NT2/D1 (cell line): Measurements from ENCODE around the gene GNAO1.
"Not testable (repeated sequence)": the region's sequence is repeated elsewhere in the genome, so short reads cannot be mapped to it uniquely, and the experiment has no call there.

Experiments used
- DNase-seq: peaks from one replicate; pipeline ENCODE4 v3.0.0-alpha.2; 2011; ENCODE audit warnings: low read depth, low spot score
- H3K27me3 ChIP-seq: 2 replicates; pipeline ENCODE4 v1.6.0; 2011; ENCODE audit warnings: mild to moderate bottlenecking; ENCODE audit not compliant: insufficient read length, insufficient read depth
- H3K36me3 ChIP-seq: 2 replicates; pipeline ENCODE4 v1.6.1; 2011; ENCODE audit warnings: mild to moderate bottlenecking, low read length, mixed read lengths; ENCODE audit not compliant: insufficient read depth, insufficient read length
- H3K4me1 ChIP-seq: 2 replicates; pipeline ENCODE4 v1.5.1; 2011; ENCODE audit not compliant: insufficient read depth, insufficient read length
- H3K4me3 ChIP-seq: 2 replicates; pipeline ENCODE4 v1.5.1; 2011; ENCODE audit warnings: low read depth; ENCODE audit not compliant: insufficient read length
- H3K9ac ChIP-seq: 2 replicates; pipeline ENCODE4 v1.6.0; 2011; ENCODE audit warnings: low read depth; ENCODE audit not compliant: insufficient read length
- H3K9me3 ChIP-seq: 2 replicates; pipeline ENCODE4 v1.5.1; 2011; ENCODE audit warnings: mild to moderate bottlenecking, low read length; ENCODE audit not compliant: insufficient read depth
- SUZ12 ChIP-seq: IDR thresholded peaks from 2 replicates; pipeline ENCODE4 v1.6.1; 2011; ENCODE audit not compliant: insufficient read length, insufficient read depth; ENCODE audit errors: extremely low read depth
- YY1 ChIP-seq: IDR thresholded peaks from 2 replicates; pipeline ENCODE4 v1.6.1; 2011; ENCODE audit not compliant: insufficient read length, insufficient read depth
- ZNF274 ChIP-seq: IDR thresholded peaks from 2 replicates; pipeline ENCODE4 v1.6.1; 2011; ENCODE audit warnings: mild to moderate bottlenecking, low read depth, low read length

The GNAO1 gene

DNA sequence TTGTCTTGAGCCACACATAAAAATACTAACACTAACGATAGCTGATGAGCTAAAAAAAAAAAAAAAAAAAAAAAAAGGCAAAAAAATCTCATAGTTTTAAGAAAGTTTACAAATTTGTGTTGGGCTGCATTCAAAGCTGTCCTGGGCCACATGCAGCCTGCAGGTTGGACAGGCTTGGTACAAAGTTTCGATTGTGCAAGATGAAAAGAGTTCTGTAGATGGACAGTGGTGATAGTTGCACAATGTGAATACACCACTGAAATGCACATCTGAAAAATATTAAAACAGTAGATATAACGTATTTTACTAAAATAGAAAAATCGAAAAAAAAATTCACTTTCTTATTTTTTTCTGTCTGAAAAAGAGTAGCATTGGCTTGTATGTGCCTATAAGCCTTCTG is 191.2 kb downstream of the GNAO1 start:
- peaks cover 17% of the 10 kb centered on the region; the same call in 1 of the 2 replicates for H3K9me3 ChIP-seq

DNA sequence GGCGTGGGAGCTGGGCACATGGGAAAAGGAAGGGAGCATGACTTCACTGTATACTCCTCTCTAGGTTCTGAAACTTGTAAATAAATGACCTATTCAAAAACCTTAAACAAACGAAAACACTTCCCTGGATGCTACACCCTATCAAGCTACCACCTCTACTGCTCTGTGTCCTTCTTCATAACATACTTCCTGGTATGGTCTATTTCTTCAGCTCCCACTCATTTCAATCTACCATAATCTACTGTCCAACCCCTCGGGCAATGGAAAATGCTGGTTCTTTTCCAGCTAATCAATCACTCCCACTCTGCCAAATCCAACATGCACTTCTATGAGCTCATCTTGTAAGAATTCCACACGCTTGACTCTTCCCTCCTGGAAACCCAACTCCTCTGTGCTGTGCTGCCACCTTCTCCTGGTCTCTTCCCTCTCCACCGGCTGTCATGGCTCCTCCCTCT is 191.6 kb downstream of the GNAO1 start:
- no peak for DNase-seq
- Histone ChIP-seq H3K36me3 (peaks cover 53% of the 10 kb centered on the region), H3K9me3 (peaks cover 17% of the 10 kb centered on the region; the same call in 1 of the 2 replicates), H3K9ac (no peak overlapping the region), H3K4me1 (no peaks in the 10 kb centered on the region), H3K4me3 (no peak overlapping the region), H3K27me3 (no peaks in the 10 kb centered on the region)
- TF ChIP-seq SUZ12, result no peak
- no peak for TF ChIP-seq ZNF274
- no peak for TF ChIP-seq YY1

More for the DNA sequence above, 191.2 kb downstream of the GNAO1 start:
- H3K9ac ChIP-seq, result no peak overlapping the region
- DNase-seq, result no peak
- H3K4me1 ChIP-seq, result no peaks in the 10 kb centered on the region
- no peak overlapping the region for H3K4me3 ChIP-seq
- peaks cover 49% of the 10 kb centered on the region for H3K36me3 ChIP-seq
- H3K27me3 ChIP-seq, result no peaks in the 10 kb centered on the region
- TF ChIP-seq SUZ12, result no peak
- no peak for TF ChIP-seq ZNF274
- TF ChIP-seq YY1, result no peak

DNA sequence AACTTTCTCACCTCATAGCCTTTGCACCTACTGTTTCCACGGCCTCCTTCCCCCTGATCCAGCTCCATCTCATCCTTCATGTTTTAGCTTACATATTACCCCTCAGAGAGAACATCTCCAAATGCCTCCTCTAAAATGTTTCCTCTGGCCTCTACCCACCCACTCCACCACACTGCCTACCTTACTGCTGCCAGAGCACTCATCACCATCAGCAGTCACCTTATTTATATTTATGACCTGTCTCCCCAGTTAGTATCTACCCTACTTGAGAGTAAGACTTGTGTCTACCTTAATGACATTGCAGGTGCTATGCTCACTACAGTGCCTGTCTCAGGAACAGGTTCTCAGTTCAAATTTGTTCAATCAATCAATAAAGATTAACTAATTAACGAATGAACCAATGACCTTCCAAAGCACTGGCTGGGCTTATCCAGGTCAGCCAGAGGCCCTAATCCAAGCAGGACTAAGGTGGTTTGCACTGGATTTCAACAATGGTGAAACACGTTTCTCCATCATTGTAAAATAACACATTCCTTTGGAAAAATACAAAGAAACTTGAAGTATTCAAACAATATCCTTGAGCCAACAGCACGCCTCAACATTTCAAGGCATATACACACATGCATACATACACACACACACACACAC is 192.9 kb downstream of the GNAO1 start:
- peaks cover 11% of the 10 kb centered on the region; the same call in 1 of the 2 replicates for H3K9me3 ChIP-seq
- H3K4me3 ChIP-seq, result no peak overlapping the region
- no peak overlapping the region for H3K9ac ChIP-seq
- DNase-seq, result no peak
- no peaks in the 10 kb centered on the region for H3K4me1 ChIP-seq
- peaks cover 60% of the 10 kb centered on the region for H3K36me3 ChIP-seq
- no peak for TF ChIP-seq SUZ12
- TF ChIP-seq ZNF274, result no peak
- no peak for TF ChIP-seq YY1
- no peaks in the 10 kb centered on the region for H3K27me3 ChIP-seq

DNA sequence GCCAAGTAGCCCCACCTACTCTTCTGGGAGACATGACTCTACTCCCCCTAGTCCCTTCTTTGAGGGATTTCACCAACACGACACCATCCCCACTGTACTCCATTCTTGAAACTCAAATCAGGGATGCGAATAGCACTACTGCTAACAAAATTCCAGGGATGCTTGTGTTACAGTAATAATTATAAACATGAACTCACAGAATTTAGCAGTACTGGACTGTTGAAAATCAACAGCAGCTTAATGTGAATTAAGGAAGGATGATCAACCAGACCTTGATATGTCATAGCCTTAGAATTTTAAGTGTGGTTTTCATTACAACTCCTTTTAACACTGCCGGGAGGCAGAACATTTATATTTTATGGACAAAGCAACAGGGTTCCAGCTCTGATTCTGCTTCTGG is 196.1 kb downstream of the GNAO1 start:
- no peak for DNase-seq
- no peak overlapping the region for H3K9ac ChIP-seq
- H3K9me3 ChIP-seq, result peaks cover 18% of the 10 kb centered on the region
- TF ChIP-seq ZNF274 (no peak), YY1 (no peak), SUZ12 (no peak)
- H3K36me3 ChIP-seq, result peaks cover 64% of the 10 kb centered on the region
- H3K4me3 ChIP-seq, result no peak overlapping the region
- H3K27me3 ChIP-seq, result no peaks in the 10 kb centered on the region
- no peaks in the 10 kb centered on the region for H3K4me1 ChIP-seq

DNA sequence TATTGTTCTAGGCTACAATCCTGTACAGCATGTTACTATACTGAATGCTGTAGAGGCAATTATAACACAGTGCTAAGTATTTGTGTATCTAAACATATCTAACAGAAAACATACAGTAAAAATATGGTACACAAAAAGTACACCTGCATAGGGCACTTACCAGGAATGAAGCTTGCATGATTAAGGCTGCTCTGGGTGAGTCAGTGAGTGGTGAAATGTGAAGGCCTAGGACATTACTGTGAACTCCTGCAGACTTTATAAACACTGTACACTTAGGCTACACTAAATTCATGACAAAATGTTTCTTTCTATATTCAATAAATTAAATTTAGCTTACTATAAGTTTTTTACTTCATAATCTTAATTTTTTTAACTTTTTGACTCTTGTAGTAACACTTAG is 196.9 kb downstream of the GNAO1 start:
- no peaks in the 10 kb centered on the region for H3K27me3 ChIP-seq
- H3K4me3 ChIP-seq, result no peak overlapping the region
- peaks cover 64% of the 10 kb centered on the region for H3K36me3 ChIP-seq
- TF ChIP-seq YY1, result no peak
- TF ChIP-seq SUZ12, result no peak
- no peak for TF ChIP-seq ZNF274
- H3K4me1 ChIP-seq, result no peaks in the 10 kb centered on the region
- DNase-seq, result no peak
- no peak overlapping the region for H3K9ac ChIP-seq
- peaks cover 18% of the 10 kb centered on the region for H3K9me3 ChIP-seq

DNA sequence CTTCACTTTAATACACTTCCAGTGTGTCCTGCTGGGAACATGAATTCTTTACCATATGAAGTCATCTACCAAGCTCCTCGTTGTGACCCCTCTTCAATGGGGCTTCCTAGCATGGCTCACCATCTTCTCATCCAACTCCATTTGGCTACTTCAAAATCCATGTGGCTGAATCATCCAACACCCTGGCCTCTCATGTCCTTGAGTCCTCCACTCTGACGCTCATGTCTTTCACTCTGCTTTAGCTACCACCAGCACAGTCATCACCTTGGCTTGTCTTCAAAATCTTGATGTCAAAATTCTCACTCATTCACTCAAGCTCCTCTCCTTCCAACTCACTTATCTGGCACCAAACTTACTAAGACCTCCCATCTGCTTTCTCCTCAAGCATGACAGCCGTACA is 198.3 kb downstream of the GNAO1 start:
- TF ChIP-seq SUZ12 (no peak), ZNF274 (no peak), YY1 (no peak)
- Histone ChIP-seq H3K27me3 (no peaks in the 10 kb centered on the region), H3K9ac (no peak overlapping the region), H3K4me3 (no peak overlapping the region), H3K9me3 (peaks cover 18% of the 10 kb centered on the region), H3K4me1 (no peaks in the 10 kb centered on the region), H3K36me3 (peaks cover 57% of the 10 kb centered on the region)
- no peak for DNase-seq

DNA sequence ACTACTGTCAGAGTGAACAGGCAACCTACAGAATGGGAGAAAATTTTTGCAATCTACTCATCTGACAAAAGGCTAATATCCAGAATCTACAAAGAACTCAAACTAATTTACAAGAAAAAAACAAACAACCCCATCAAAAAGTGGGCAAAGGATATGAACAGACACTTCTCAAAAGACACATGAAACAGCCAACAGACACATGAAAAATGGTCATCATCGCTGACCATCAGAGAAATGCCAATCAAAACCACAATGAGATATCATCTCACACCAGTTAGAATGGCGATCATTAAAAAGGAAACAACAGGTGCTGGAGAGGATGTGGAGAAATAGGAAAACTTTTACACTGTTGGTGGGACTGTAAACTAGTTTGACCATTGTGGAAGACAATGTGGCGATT is 205.4 kb downstream of the GNAO1 start:
- not testable (repeated sequence) for H3K27me3 ChIP-seq, H3K9me3 ChIP-seq, H3K4me3 ChIP-seq, DNase-seq, H3K4me1 ChIP-seq, H3K9ac ChIP-seq
- H3K36me3 ChIP-seq, result peaks cover 23% of the 10 kb centered on the region

DNA sequence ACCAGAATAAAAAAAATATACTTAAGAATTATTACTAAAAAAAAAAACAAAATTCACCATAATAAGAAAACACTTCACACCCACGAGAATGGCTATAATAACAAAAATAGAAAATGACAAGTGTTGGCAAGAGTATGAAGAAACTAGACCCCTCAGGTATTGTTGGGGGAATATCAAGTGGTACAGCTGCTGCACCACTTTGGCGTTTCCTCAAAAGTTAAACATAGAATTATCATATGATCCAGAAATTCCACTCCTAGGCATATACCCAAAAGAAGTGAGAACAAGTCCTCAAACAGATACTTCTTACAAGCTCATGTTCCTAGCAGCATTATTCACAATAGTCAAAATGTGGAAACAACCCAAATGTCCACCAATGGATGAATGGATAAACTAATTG is 207.8 kb downstream of the GNAO1 start:
- Histone ChIP-seq H3K9ac (no peak overlapping the region), H3K4me3 (no peak overlapping the region), H3K9me3 (no peaks in the 10 kb centered on the region), H3K4me1 (no peaks in the 10 kb centered on the region), H3K36me3 (peaks cover 36% of the 10 kb centered on the region), H3K27me3 (no peaks in the 10 kb centered on the region)
- DNase-seq, result no peak
- TF ChIP-seq YY1, result no peak
- no peak for TF ChIP-seq SUZ12
